Fibroblast of lung (primary cell): ENCODE results near the gene PRSS21. TPM values are rescaled to one million over a fixed set of nuclear protein-coding genes. Genes with fewer than 3 reads are reported as not detected.

Experiments used
- DNase-seq, 2 donors: peaks; one replicate each; pipeline versions ENCODE4 v3.0.0 to v3.0.0-alpha.2; 2010; ENCODE audit warnings: low read depth in 2 of 2
- H2AFZ ChIP-seq: 2 replicates; pipeline ENCODE4 v1.5.1; 2012; ENCODE audit warnings: low read length, control low read depth, inconsistent platforms
- H3K27ac ChIP-seq: 2 replicates; pipeline ENCODE4 v1.5.1; 2011; ENCODE audit warnings: low read length, control low read depth; ENCODE audit not compliant: insufficient read depth
- H3K27me3 ChIP-seq: 2 replicates; pipeline ENCODE4 v1.5.1; 2011; ENCODE audit warnings: mild to moderate bottlenecking, low read length; ENCODE audit not compliant: control insufficient read depth, insufficient read depth
- H3K36me3 ChIP-seq: 2 replicates; pipeline ENCODE4 v1.5.1; 2011; ENCODE audit warnings: low read length; ENCODE audit not compliant: control insufficient read depth, insufficient read depth
- H3K4me1 ChIP-seq: 2 replicates; pipeline ENCODE4 v1.5.1; 2011; ENCODE audit warnings: low read length; ENCODE audit not compliant: control insufficient read depth, insufficient read depth; ENCODE audit errors: extremely low read depth
- H3K4me2 ChIP-seq: 2 replicates; pipeline ENCODE4 v1.5.1; 2011; ENCODE audit warnings: low read length, control low read depth; ENCODE audit not compliant: insufficient read depth; ENCODE audit errors: extremely low read depth
- H3K4me3 ChIP-seq, 4 experiments: fragments of 200-600 bp in 1 of 4; sonication (generic) in 1 of 4; replicated peaks in 1 of 4; 2 replicates each; pipeline ENCODE4 v1.5.1; 2011 to 2016; ENCODE audit warnings: low read length in 4 of 4, low read depth in 3 of 4, mild to moderate bottlenecking in 3 of 4, control low read depth in 2 of 4, inconsistent platforms in 1 of 4, mixed read lengths in 1 of 4; ENCODE audit not compliant: insufficient read depth in 1 of 4; ENCODE audit errors: control extremely low read depth in 1 of 4
- H3K79me2 ChIP-seq: 2 replicates; pipeline ENCODE4 v1.5.1; 2012; ENCODE audit warnings: mild to moderate bottlenecking, low read length, inconsistent platforms; ENCODE audit not compliant: control insufficient read depth, insufficient read depth
- H3K9ac ChIP-seq: 2 replicates; pipeline ENCODE4 v1.5.1; 2011; ENCODE audit warnings: mild to moderate bottlenecking, low read length, control low read depth; ENCODE audit not compliant: insufficient read depth
- H3K9me3 ChIP-seq: 2 replicates; pipeline ENCODE4 v1.5.1; 2012; ENCODE audit warnings: low read depth, low read length; ENCODE audit not compliant: control insufficient read depth, insufficient read depth
- H4K20me1 ChIP-seq: 2 replicates; pipeline ENCODE4 v1.5.1; 2011; ENCODE audit warnings: low read length; ENCODE audit not compliant: control insufficient read depth, insufficient read depth; ENCODE audit errors: extremely low read depth
- EZH2 ChIP-seq: IDR thresholded peaks from 2 replicates; pipeline ENCODE4 v1.5.1; 2012; ENCODE audit warnings: low read length, control low read depth, mild to moderate bottlenecking; ENCODE audit errors: missing control alignments
- polyA plus RNA-seq, 2 donors: library from polyadenylated mRNA; depleted of rRNA in 1 of 2; stranded (reverse) in 1 of 2; unstranded in 1 of 2; fragments of >200 nt; gene quantifications; 2 replicates each; pipeline ENCODE4 v1.2.1, GENCODE V29; 2011 to 2012; ENCODE audit warnings: missing spikeins in 1 of 2
- total RNA-seq: library from RNA; depleted of rRNA; stranded (reverse); fragments of >200 nt; gene quantifications from 2 replicates; pipeline ENCODE4 v1.2.1, GENCODE V29; 2014
- TF ChIP-seq, protein P1 (sequence below), 2 donors: IDR thresholded peaks in 1 of 2; conservative IDR thresholded peaks in 1 of 2; 1 replicate in 1 of 2; 2 replicates in 1 of 2; pipeline ENCODE4 v1.5.1; 2011 to 2012; ENCODE audit warnings: low read length in 2 of 2, control low read depth in 1 of 2, inconsistent platforms in 1 of 2, low read depth in 1 of 2, mild to moderate bottlenecking in 1 of 2

The PRSS21 gene
- total and polyA plus RNA-seq, 2 donors (not counting 1 experiment from before 2014, with no cell fraction given): 0.17 to 0.22 TPM

DNA sequence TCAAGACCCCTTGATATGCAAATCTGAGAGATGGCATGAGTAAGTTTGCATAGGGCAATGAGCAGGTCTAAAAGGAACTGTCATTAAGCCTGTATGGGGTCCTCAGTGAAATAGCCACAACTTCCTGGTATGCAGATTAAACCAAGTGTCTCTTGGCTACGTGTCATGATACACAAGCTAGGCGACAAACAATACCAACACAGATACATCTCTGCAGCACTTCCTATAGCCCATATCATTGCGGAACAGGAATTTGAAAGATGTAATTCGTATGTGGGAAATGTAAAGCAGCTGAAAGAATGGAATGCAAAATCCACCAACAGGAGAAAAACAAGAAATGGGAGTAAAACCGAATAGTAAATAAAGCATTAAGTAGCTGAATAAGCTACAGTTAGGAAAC lies 28.1 kb downstream of the PRSS21 start:
- peaks cover 5% of the 10 kb centered on the region for H3K27me3 ChIP-seq
- H3K4me3 ChIP-seq: no peak overlapping the region
- no peaks in the 10 kb centered on the region for H4K20me1 ChIP-seq
- H3K79me2 ChIP-seq: no peaks in the 10 kb centered on the region
- no peak for DNase-seq
- no peak overlapping the region for H2AFZ ChIP-seq
- no peaks in the 10 kb centered on the region for H3K9me3 ChIP-seq
- H3K4me2 ChIP-seq: no peak overlapping the region
- TF ChIP-seq, protein P1, sequence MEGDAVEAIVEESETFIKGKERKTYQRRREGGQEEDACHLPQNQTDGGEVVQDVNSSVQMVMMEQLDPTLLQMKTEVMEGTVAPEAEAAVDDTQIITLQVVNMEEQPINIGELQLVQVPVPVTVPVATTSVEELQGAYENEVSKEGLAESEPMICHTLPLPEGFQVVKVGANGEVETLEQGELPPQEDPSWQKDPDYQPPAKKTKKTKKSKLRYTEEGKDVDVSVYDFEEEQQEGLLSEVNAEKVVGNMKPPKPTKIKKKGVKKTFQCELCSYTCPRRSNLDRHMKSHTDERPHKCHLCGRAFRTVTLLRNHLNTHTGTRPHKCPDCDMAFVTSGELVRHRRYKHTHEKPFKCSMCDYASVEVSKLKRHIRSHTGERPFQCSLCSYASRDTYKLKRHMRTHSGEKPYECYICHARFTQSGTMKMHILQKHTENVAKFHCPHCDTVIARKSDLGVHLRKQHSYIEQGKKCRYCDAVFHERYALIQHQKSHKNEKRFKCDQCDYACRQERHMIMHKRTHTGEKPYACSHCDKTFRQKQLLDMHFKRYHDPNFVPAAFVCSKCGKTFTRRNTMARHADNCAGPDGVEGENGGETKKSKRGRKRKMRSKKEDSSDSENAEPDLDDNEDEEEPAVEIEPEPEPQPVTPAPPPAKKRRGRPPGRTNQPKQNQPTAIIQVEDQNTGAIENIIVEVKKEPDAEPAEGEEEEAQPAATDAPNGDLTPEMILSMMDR (conservative IDR thresholded peaks at IDR 0.05 in 1 of 2, IDR thresholded peaks at IDR 0.05 in 1 of 2; ENCODE audit: low read depth in 1 of 2, low read length in 2 of 2): no peak
- TF ChIP-seq EZH2: no peak
- no peaks in the 10 kb centered on the region for H3K36me3 ChIP-seq
- peaks cover 2% of the 10 kb centered on the region for H3K4me1 ChIP-seq
- no peak overlapping the region for H3K9ac ChIP-seq
- no peak overlapping the region for H3K27ac ChIP-seq

DNA sequence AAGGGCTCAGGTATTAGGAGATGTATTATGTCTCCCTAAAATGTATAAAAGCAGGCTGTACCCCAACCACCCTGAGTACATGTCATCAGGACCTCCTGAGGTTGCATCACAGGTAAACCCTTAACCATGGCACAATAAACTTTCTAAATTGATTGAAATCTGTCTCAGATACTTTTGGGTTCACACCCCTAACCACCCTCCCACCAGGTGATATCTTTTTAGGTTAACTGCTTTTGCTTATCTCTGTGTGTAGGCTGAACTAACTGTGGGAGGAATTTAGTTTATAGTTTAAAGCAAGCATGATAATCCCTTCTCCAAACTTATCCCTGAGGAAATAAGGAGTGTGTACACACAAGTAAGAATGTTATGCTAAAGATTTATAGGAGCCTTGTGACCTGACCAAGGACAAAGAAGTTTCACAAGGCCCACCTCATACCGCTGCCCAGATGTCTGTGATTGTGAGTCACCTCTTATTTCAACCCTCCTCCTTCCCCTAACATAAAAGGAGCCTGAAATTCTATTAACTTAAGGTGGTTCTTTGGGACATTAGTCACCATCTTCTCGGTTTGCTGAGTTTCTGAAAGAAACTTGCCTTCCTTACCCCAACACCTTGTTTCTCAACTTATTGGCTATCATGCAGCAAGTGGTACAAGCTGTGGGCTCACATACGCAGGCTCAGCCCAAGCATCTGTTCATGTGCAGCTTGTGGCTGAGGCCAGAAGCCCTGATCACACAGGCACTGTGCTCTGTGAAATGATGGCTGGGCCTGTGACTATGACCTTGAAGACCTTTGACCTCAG lies 29.7 kb downstream of the PRSS21 start:
- Histone ChIP-seq H3K27me3 (peaks cover 5% of the 10 kb centered on the region), H3K9me3 (no peaks in the 10 kb centered on the region), H3K9ac (no peak overlapping the region), H3K27ac (no peak overlapping the region), H3K4me3 (no peak overlapping the region), H4K20me1 (no peaks in the 10 kb centered on the region), H3K36me3 (no peaks in the 10 kb centered on the region), H3K4me2 (no peak overlapping the region), H2AFZ (no peak overlapping the region), H3K4me1 (peaks cover 2% of the 10 kb centered on the region), H3K79me2 (no peaks in the 10 kb centered on the region)
- DNase-seq: peak; percentile 10 to 85
- TF ChIP-seq, protein P1 (conservative IDR thresholded peaks at IDR 0.05 in 1 of 2, IDR thresholded peaks at IDR 0.05 in 1 of 2; ENCODE audit: low read depth in 1 of 2, low read length in 2 of 2): no peak
- no peak for TF ChIP-seq EZH2

DNA sequence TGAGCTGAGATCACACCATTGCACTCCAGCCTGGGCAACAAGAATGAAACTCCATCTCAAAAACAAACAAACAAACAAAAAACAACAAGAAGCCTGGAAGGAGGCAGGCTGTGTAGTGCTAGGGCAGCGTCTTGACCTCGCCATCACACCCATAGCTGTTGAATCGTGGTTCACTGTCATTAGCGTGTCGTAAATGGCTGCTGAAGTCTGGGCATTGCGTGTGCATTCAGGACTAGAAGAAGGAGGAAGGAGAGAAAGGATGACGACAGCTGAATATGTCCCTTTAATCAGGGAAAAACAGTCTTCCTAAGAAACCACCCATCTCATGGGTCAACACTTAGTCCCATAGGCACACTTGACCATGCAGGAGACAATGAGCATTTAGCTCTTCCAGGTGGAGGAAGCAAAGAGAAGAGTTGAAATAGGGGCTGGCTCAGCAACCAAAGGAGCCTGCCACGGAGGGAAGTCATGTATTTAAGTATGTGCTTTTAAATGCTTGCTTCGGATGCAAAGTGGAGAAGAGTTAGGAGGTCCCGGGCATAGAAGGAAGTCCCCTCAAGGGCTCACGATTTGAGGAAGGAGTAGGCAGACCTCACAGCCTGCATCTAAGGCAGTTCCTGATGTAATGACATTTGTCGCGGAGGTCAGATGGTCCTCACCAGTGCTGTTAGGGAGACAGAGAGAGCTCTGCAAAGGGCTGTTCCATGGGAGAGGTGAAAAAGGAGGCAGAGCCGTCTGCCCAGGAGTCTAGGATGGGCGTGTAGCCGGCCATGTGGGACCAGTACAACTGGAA lies 32.1 kb downstream of the PRSS21 start:
- Histone ChIP-seq H3K79me2 (no peaks in the 10 kb centered on the region), H3K36me3 (no peaks in the 10 kb centered on the region), H3K9me3 (no peaks in the 10 kb centered on the region), H3K27me3 (peaks cover 5% of the 10 kb centered on the region), H3K4me2 (no peak overlapping the region), H3K4me3 (no peak overlapping the region), H4K20me1 (no peaks in the 10 kb centered on the region), H3K9ac (no peak overlapping the region), H3K27ac (no peak overlapping the region), H2AFZ (no peak overlapping the region), H3K4me1 (peaks cover 2% of the 10 kb centered on the region)
- no peak for TF ChIP-seq EZH2
- TF ChIP-seq, protein P1 (conservative IDR thresholded peaks at IDR 0.05 in 1 of 2, IDR thresholded peaks at IDR 0.05 in 1 of 2; ENCODE audit: low read depth in 1 of 2, low read length in 2 of 2): no peak
- DNase-seq: no peak
